Sigmoid colon (tissue), 7 donors: ENCODE measurements around the gene S100A6. TPM values are rescaled to one million over a fixed set of nuclear protein-coding genes. Genes with fewer than 3 reads are reported as not detected.

Experiments
- DNase-seq: peaks from one replicate; pipeline ENCODE4 v3.0.0-alpha.2; 2019
- H3K27ac ChIP-seq, 4 donors: fragments of 200-600 bp; sonication (generic); one replicate each; pipeline ENCODE4 v1.5.1; 2016 to 2019; ENCODE audit warnings: mild to moderate bottlenecking in 1 of 4
- H3K27me3 ChIP-seq, 3 donors: fragments of 200-600 bp; sonication (generic); one replicate each; pipeline ENCODE4 v1.5.1; 2019; ENCODE audit warnings: mild to moderate bottlenecking in 1 of 3
- H3K36me3 ChIP-seq, 4 donors: fragments of 200-600 bp; sonication (generic); one replicate each; pipeline ENCODE4 v1.5.1; 2016 to 2019
- H3K4me1 ChIP-seq, 4 donors: fragments of 200-600 bp; sonication (generic); one replicate each; pipeline ENCODE4 v1.5.1; 2017 to 2019
- H3K4me3 ChIP-seq, 4 donors: fragments of 200-600 bp; sonication (generic); one replicate each; pipeline ENCODE4 v1.5.1; 2017 to 2019; ENCODE audit warnings: mild to moderate bottlenecking in 2 of 4, moderate library complexity in 1 of 4
- H3K9me3 ChIP-seq, 4 donors: fragments of 200-600 bp in 3 of 4; sonication (generic) in 3 of 4; one replicate each; pipeline versions ENCODE4 v1.5.1 to v1.6.1; 2013 to 2019
- EP300 ChIP-seq, 4 donors: sonication (generic); formaldehyde crosslinking; IDR thresholded peaks; one replicate each; pipeline ENCODE4 v1.6.1; 2017; ENCODE audit warnings: antibody characterized with exemption in 4 of 4
- POLR2A ChIP-seq, 2 donors: fragments of 450-650 bp; IDR thresholded peaks; one replicate each; pipeline ENCODE4 v1.6.1; 2016; ENCODE audit warnings: antibody characterized with exemption in 2 of 2, mild to moderate bottlenecking in 2 of 2, moderate library complexity in 2 of 2
- POLR2AphosphoS5 ChIP-seq, 4 donors: sonication (generic); formaldehyde crosslinking; IDR thresholded peaks; one replicate each; pipeline ENCODE4 v1.6.1; 2017; ENCODE audit warnings: antibody characterized with exemption in 4 of 4
- WGBS, 2 donors: extraction: QIAGEN DNeasy Blood & Tissue Kit; methylation state at CpG; one replicate each; pipeline ENCODE4 v1.1.7; 2013; 5-methylcytosine and 5-hydroxymethylcytosine counted together
- intact Hi-C: fragments of 100-400 bp; cut with DNase I; formaldehyde crosslinking; loops from one replicate; pipeline ENCODE4 v1.15.1; 2023
- polyA plus RNA-seq, 3 donors: library from polyadenylated mRNA; stranded (reverse); fragments of 200-250 nt; gene quantifications; one replicate each; pipeline ENCODE4 v1.2.3, GENCODE V29; 2013
- total RNA-seq, 4 donors: library from RNA; depleted of rRNA; stranded (reverse); fragments of >200 nt; gene quantifications; one replicate each; pipeline ENCODE4 v1.1.0, GENCODE V29; 2016
- TF ChIP-seq, protein P1 (sequence below), 4 experiments: fragments of 450-650 bp in 3 of 4; fragments of 200-600 bp in 1 of 4; IDR thresholded peaks; one replicate each; pipeline ENCODE4 v1.5.1; 2016 to 2019; ENCODE audit warnings: antibody characterized with exemption in 4 of 4, mild to moderate bottlenecking in 3 of 4, moderate library complexity in 2 of 4
- donor health status: healthy with polysubstance abuse.
- donor health status: Bipolar disorder and iron deficiency.
- donor health status: healthy.

The S100A6 gene
- total and polyA plus RNA-seq, 7 donors: 445 to 7,223 (median 1,159) TPM

DNA sequence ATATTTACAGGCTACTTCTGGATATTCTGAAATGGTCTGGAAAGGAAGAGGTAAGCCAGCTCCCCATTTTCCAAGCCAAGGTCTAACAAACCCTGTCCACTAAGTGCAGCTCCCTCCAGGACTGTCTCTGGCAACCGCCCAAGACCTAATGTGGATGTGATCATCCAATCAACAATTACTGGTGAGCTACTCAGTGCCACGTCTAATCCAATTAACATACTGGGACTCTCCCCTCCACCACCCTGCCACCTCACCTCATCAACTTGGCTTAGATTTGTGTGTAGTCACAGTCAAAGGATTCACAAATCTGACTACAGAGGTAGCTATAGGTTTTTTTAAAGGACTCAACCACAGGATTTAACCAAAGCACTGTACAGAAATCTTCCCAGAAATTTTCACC, 49.9 kb downstream of the S100A6 start:
- no peaks in the 10 kb centered on the region for H3K9me3 ChIP-seq
- intact Hi-C loops: no loop called here
- H3K27ac ChIP-seq: no peak overlapping the region
- no peak for TF ChIP-seq POLR2A (IDR thresholded peaks at IDR 0.05)
- TF ChIP-seq, protein P1, sequence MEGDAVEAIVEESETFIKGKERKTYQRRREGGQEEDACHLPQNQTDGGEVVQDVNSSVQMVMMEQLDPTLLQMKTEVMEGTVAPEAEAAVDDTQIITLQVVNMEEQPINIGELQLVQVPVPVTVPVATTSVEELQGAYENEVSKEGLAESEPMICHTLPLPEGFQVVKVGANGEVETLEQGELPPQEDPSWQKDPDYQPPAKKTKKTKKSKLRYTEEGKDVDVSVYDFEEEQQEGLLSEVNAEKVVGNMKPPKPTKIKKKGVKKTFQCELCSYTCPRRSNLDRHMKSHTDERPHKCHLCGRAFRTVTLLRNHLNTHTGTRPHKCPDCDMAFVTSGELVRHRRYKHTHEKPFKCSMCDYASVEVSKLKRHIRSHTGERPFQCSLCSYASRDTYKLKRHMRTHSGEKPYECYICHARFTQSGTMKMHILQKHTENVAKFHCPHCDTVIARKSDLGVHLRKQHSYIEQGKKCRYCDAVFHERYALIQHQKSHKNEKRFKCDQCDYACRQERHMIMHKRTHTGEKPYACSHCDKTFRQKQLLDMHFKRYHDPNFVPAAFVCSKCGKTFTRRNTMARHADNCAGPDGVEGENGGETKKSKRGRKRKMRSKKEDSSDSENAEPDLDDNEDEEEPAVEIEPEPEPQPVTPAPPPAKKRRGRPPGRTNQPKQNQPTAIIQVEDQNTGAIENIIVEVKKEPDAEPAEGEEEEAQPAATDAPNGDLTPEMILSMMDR (IDR thresholded peaks at IDR 0.05): no peak
- no peak for TF ChIP-seq POLR2AphosphoS5 (IDR thresholded peaks at IDR 0.05)
- no peak for TF ChIP-seq EP300 (IDR thresholded peaks at IDR 0.05)
- peaks cover 0 to 31% (median 21%) of the 10 kb centered on the region in 4 donors for H3K4me1 ChIP-seq
- no peaks in the 10 kb centered on the region for H3K27me3 ChIP-seq
- no peaks in the 10 kb centered on the region for H3K36me3 ChIP-seq
- WGBS, 2 donors: 60 to 66% methylated on average over 2 of the region's 2 CpGs
- DNase-seq: no peak
- no peak overlapping the region for H3K4me3 ChIP-seq

Other genes starting within 250 kb of the S100A6 start
- gene PGLYRP3, start 223.0 kb downstream of the S100A6 start, total RNA-seq: not detected
- under 1 TPM in 1 of 3 donors, not detected in 2; 0.16 TPM for gene PGLYRP3, start 223.0 kb downstream of the S100A6 start, polyA plus RNA-seq
- gene PGLYRP4, start 187.2 kb downstream of the S100A6 start, total RNA-seq: not detected
- gene PGLYRP4, start 187.2 kb downstream of the S100A6 start, polyA plus RNA-seq: 1 to 10 TPM in 1 of 3 donors, not detected in 2; 1.1 TPM
- gene S100A9, start 178.1 kb downstream of the S100A6 start, total RNA-seq: 100 to 1,000 TPM in 3 of 4 donors, 10 to 100 TPM in 1; 73.4 to 943 (median 280) TPM
- gene S100A9, start 178.1 kb downstream of the S100A6 start, polyA plus RNA-seq: 100 to 1,000 TPM; 221 to 449 (median 351) TPM
- not detected for gene S100A12, start 160.4 kb downstream of the S100A6 start, total RNA-seq
- 10 to 100 TPM in 2 of 3 donors, 1 to 10 TPM in 1; 2.9 to 23.4 (median 20.8) TPM for gene S100A12, start 160.4 kb downstream of the S100A6 start, polyA plus RNA-seq
- gene S100A8, start 144.9 kb downstream of the S100A6 start, total RNA-seq: 100 to 1,000 TPM in 1 of 4 donors, 10 to 100 TPM in 2, not detected in 1; 14.2 to 103 (median 32.1) TPM
- gene S100A8, start 144.9 kb downstream of the S100A6 start, polyA plus RNA-seq: 100 to 1,000 TPM in 1 of 3 donors, 10 to 100 TPM in 2; 68.8 to 109 (median 95.7) TPM
- gene S100A7A, start 119.5 kb downstream of the S100A6 start, total RNA-seq: not detected
- not detected for gene S100A7A, start 119.5 kb downstream of the S100A6 start, polyA plus RNA-seq
- not detected for gene S100A7, start 75.3 kb downstream of the S100A6 start, total RNA-seq
- gene S100A7, start 75.3 kb downstream of the S100A6 start, polyA plus RNA-seq: not detected
- gene S100A5, start 4.9 kb upstream of the S100A6 start, total RNA-seq: not detected
- gene S100A5, start 4.9 kb upstream of the S100A6 start, polyA plus RNA-seq: not detected
- gene S100A4, start 9.8 kb upstream of the S100A6 start, total RNA-seq: 100 to 1,000 TPM; 189 to 486 (median 288) TPM
- gene S100A4, start 9.8 kb upstream of the S100A6 start, polyA plus RNA-seq: 100 to 1,000 TPM; 304 to 499 (median 336) TPM
- gene S100A3, start 13.3 kb upstream of the S100A6 start, total RNA-seq: 1 to 10 TPM; 1.1 to 4.3 (median 2.2) TPM
- 1 to 10 TPM; 1.4 to 3.9 (median 3.6) TPM for gene S100A3, start 13.3 kb upstream of the S100A6 start, polyA plus RNA-seq
- 1 to 10 TPM in 1 of 4 donors, under 1 TPM in 1, not detected in 2; 0.68 to 1.8 TPM for gene S100A2, start 29.9 kb upstream of the S100A6 start, total RNA-seq
- 10 to 100 TPM in 1 of 3 donors, 1 to 10 TPM in 2; 1.8 to 16.2 (median 2.3) TPM for gene S100A2, start 29.9 kb upstream of the S100A6 start, polyA plus RNA-seq
- gene S100A16, start 77.1 kb upstream of the S100A6 start, total RNA-seq: 10 to 100 TPM; 35.6 to 49.9 (median 39.7) TPM
- 100 to 1,000 TPM; 332 to 492 (median 370) TPM for gene S100A16, start 77.1 kb upstream of the S100A6 start, polyA plus RNA-seq
- 1 to 10 TPM in 1 of 4 donors, under 1 TPM in 1, not detected in 2; 0.82 to 1.8 TPM for gene S100A14, start 80.3 kb upstream of the S100A6 start, total RNA-seq
- 1,000 to 10,000 TPM in 1 of 3 donors, 100 to 1,000 TPM in 2; 789 to 1,144 (median 825) TPM for gene S100A14, start 80.3 kb upstream of the S100A6 start, polyA plus RNA-seq
- 100 to 1,000 TPM in 3 of 4 donors, 10 to 100 TPM in 1; 86.3 to 305 (median 278) TPM for gene S100A13, start 91.5 kb upstream of the S100A6 start, total RNA-seq
- 100 to 1,000 TPM; 113 to 302 (median 126) TPM for gene S100A13, start 91.5 kb upstream of the S100A6 start, polyA plus RNA-seq
- gene S100A1, start 92.4 kb upstream of the S100A6 start, total RNA-seq: 10 to 100 TPM in 2 of 4 donors, 1 to 10 TPM in 2; 2.3 to 22.2 (median 10.9) TPM
- 1 to 10 TPM; 3.2 to 6.6 (median 4.4) TPM for gene S100A1, start 92.4 kb upstream of the S100A6 start, polyA plus RNA-seq
- gene CHTOP, start 98.1 kb upstream of the S100A6 start, total RNA-seq: 10 to 100 TPM; 44.8 to 57.8 (median 50.2) TPM
- gene CHTOP, start 98.1 kb upstream of the S100A6 start, polyA plus RNA-seq: 10 to 100 TPM; 35.4 to 65.4 (median 38.6) TPM
- 10 to 100 TPM; 51.2 to 94.5 (median 85.7) TPM for gene SNAPIN, start 122.7 kb upstream of the S100A6 start, total RNA-seq
- gene SNAPIN, start 122.7 kb upstream of the S100A6 start, polyA plus RNA-seq: 10 to 100 TPM; 30.0 to 38.6 (median 34.2) TPM
- 10 to 100 TPM; 59.8 to 94.0 (median 79.7) TPM for gene ILF2, start 135.0 kb upstream of the S100A6 start, total RNA-seq
- 100 to 1,000 TPM in 2 of 3 donors, 10 to 100 TPM in 1; 88.3 to 166 (median 132) TPM for gene ILF2, start 135.0 kb upstream of the S100A6 start, polyA plus RNA-seq
- gene NPR1, start 142.7 kb upstream of the S100A6 start, total RNA-seq: 10 to 100 TPM; 11.1 to 36.2 (median 31.0) TPM
- gene NPR1, start 142.7 kb upstream of the S100A6 start, polyA plus RNA-seq: 1 to 10 TPM in 2 of 3 donors, under 1 TPM in 1; 0.23 to 7.6 (median 5.4) TPM
- gene INTS3, start 192.1 kb upstream of the S100A6 start, total RNA-seq: 10 to 100 TPM; 31.4 to 53.7 (median 37.3) TPM
- 10 to 100 TPM in 1 of 3 donors, 1 to 10 TPM in 2; 5.4 to 30.8 (median 6.2) TPM for gene INTS3, start 192.1 kb upstream of the S100A6 start, polyA plus RNA-seq
- gene SLC27A3, start 239.4 kb upstream of the S100A6 start, total RNA-seq: 10 to 100 TPM; 19.7 to 45.7 (median 23.9) TPM
- 10 to 100 TPM in 2 of 3 donors, 1 to 10 TPM in 1; 1.6 to 23.4 (median 15.0) TPM for gene SLC27A3, start 239.4 kb upstream of the S100A6 start, polyA plus RNA-seq